MM.1S (cell line): Measurements from ENCODE around the gene SELENON.

Experiments used
- DNase-seq: peaks from one replicate; pipeline ENCODE4 v3.0.0-alpha.2; 2015
- H2AFZ ChIP-seq: fragments of 300-600 bp; sonication (generic); 2 replicates; pipeline ENCODE4 v1.6.0; 2016; ENCODE audit warnings: antibody characterized with exemption, low read length
- H3F3A ChIP-seq: fragments of 300-600 bp; sonication (generic); 2 replicates; pipeline ENCODE4 v1.6.1; 2016; ENCODE audit warnings: mild to moderate bottlenecking, antibody characterized with exemption, low read length, moderate library complexity, mixed read lengths; ENCODE audit not compliant: insufficient read depth
- H3K27ac ChIP-seq: fragments of 300-600 bp; sonication (generic); 2 replicates; pipeline ENCODE4 v1.5.1; 2016; ENCODE audit warnings: mild to moderate bottlenecking, low read length
- H3K27me3 ChIP-seq: fragments of 300-600 bp; sonication (generic); replicated peaks from 2 replicates; pipeline ENCODE4 v1.6.0; 2016; ENCODE audit warnings: low read length; ENCODE audit not compliant: insufficient read depth
- H3K36me3 ChIP-seq: fragments of 300-600 bp; sonication (generic); replicated peaks from 2 replicates; pipeline ENCODE4 v1.6.1; 2016; ENCODE audit warnings: mild to moderate bottlenecking, low read length, mixed read lengths; ENCODE audit not compliant: insufficient read depth
- H3K4me1 ChIP-seq: fragments of 300-600 bp; sonication (generic); 2 replicates; pipeline ENCODE4 v1.6.1; 2016; ENCODE audit warnings: low read length, mixed read lengths
- H3K4me2 ChIP-seq: fragments of 300-600 bp; sonication (generic); 2 replicates; pipeline ENCODE4 v1.6.0; 2016; ENCODE audit warnings: low read depth, low read length
- H3K4me3 ChIP-seq: fragments of 300-600 bp; sonication (generic); 2 replicates; pipeline ENCODE4 v1.5.1; 2016; ENCODE audit warnings: low read length, mixed read lengths
- H3K79me2 ChIP-seq: fragments of 300-600 bp; sonication (generic); 2 replicates; pipeline ENCODE4 v1.6.1; 2016; ENCODE audit warnings: mixed run types, low read length, mixed read lengths
- H3K9ac ChIP-seq: fragments of 300-600 bp; sonication (generic); 2 replicates; pipeline ENCODE4 v1.6.1; 2016; ENCODE audit warnings: low read length, mixed read lengths
- H3K9me2 ChIP-seq: fragments of 300-600 bp; sonication (generic); replicated peaks from 2 replicates; pipeline ENCODE4 v1.6.1; 2016; ENCODE audit warnings: mild to moderate bottlenecking, low read length, mixed read lengths; ENCODE audit not compliant: insufficient read depth
- H3K9me3 ChIP-seq: fragments of 300-600 bp; sonication (generic); replicated peaks from 2 replicates; pipeline ENCODE4 v1.6.1; 2016; ENCODE audit warnings: mild to moderate bottlenecking, low read length, mixed read lengths; ENCODE audit not compliant: insufficient read depth
- H4K20me1 ChIP-seq: fragments of 300-600 bp; sonication (generic); 2 replicates; pipeline ENCODE4 v1.6.1; 2016; ENCODE audit warnings: mild to moderate bottlenecking, low read length, moderate library complexity, mixed read lengths; ENCODE audit not compliant: insufficient read depth
- EZH2 ChIP-seq: fragments of 300-600 bp; sonication (generic); optimal IDR thresholded peaks from 2 replicates; pipeline ENCODE3; 2017; ENCODE audit warnings: low read depth, mild to moderate bottlenecking, antibody characterized with exemption, low read length, mixed read lengths
- EZH2phosphoT487 ChIP-seq: fragments of 300-600 bp; sonication (generic); IDR thresholded peaks from 2 replicates; pipeline ENCODE4 v1.6.1; 2018; ENCODE audit warnings: antibody characterized with exemption, low read length
- TF ChIP-seq, protein P1 (sequence below): fragments of 300-600 bp; sonication (generic); IDR thresholded peaks from 2 replicates; pipeline ENCODE4 v1.5.1; 2016; ENCODE audit warnings: antibody characterized with exemption, low read length, mixed read lengths

The SELENON gene

DNA sequence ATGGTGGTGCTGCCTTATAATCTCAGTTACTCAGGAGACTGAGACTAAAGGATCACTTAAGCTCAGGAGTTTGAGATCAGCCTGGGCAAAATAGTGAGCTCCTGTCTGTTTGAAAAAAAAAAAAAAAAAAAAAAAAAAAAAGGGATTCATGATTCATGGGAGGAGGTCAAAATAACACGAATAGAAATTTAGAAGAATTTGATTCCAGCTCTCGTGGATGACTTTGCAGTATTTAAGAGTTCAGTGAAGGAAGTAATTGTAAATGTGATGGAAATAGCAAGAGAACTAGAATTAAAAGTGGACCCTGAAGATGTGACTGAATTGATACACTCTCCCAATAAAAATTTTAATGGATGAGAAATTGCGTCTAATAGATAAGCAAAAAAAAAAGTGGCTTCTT is 43.5 kb downstream of the SELENON start:
- H3K79me2 ChIP-seq, result no peaks in the 10 kb centered on the region
- no peaks in the 10 kb centered on the region for H3K9me3 ChIP-seq
- TF ChIP-seq EZH2 (no peak), EZH2phosphoT487 (no peak)
- TF ChIP-seq, protein P1, sequence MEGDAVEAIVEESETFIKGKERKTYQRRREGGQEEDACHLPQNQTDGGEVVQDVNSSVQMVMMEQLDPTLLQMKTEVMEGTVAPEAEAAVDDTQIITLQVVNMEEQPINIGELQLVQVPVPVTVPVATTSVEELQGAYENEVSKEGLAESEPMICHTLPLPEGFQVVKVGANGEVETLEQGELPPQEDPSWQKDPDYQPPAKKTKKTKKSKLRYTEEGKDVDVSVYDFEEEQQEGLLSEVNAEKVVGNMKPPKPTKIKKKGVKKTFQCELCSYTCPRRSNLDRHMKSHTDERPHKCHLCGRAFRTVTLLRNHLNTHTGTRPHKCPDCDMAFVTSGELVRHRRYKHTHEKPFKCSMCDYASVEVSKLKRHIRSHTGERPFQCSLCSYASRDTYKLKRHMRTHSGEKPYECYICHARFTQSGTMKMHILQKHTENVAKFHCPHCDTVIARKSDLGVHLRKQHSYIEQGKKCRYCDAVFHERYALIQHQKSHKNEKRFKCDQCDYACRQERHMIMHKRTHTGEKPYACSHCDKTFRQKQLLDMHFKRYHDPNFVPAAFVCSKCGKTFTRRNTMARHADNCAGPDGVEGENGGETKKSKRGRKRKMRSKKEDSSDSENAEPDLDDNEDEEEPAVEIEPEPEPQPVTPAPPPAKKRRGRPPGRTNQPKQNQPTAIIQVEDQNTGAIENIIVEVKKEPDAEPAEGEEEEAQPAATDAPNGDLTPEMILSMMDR, result no peak

DNA sequence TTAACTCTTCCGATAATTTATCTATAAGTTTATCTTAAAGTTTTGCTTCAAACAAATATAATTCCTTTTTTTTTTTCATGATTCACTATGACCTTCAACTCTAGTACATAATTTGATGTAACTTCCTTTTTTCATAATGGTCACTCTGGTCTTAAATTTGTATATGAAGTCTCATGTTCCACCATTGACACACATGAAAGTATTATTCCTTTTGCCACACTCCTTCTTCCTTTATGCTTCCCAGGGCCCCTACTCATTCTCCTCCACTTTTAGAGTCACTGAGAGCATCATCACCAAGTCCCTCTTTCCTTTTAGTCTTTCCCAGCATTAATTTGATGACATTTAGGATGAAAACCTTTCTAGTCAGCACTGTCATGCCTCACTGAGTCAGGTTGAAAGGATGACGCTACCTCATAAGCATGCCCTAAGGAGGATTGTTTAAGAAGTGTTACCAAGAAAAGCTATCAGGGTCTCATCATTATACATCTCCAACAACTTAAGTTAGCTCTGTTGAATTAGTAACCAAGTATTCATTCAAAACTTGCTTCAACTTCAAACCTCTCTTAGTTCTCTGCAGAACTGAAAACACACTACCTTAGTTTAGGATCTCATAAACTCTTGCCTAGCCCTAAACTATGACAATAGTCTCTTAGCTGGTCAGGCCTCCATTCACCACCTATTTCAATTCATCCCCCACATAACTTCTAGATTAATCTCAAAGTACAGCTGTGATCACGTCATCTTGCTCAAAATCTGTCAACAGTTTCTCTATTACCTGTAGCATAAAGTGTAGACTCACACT is 44.7 kb downstream of the SELENON start:
- TF ChIP-seq EZH2, result no peak
- TF ChIP-seq, protein P1, result no peak
- H3K27ac ChIP-seq, result no peak overlapping the region
- H3K9me3 ChIP-seq, result no peaks in the 10 kb centered on the region
- no peak overlapping the region for H2AFZ ChIP-seq
- H3K27me3 ChIP-seq, result no peaks in the 10 kb centered on the region
- no peak overlapping the region for H3K4me3 ChIP-seq
- no peak overlapping the region for H3K9ac ChIP-seq
- no peak for DNase-seq
- no peaks in the 10 kb centered on the region for H3K79me2 ChIP-seq
- no peaks in the 10 kb centered on the region for H3K9me2 ChIP-seq
- H3K36me3 ChIP-seq, result no peaks in the 10 kb centered on the region
- H3K4me2 ChIP-seq, result no peak overlapping the region
- no peaks in the 10 kb centered on the region for H3F3A ChIP-seq
- H3K4me1 ChIP-seq, result no peaks in the 10 kb centered on the region
- no peaks in the 10 kb centered on the region for H4K20me1 ChIP-seq

More for the DNA sequence above, 43.5 kb downstream of the SELENON start:
- no peak overlapping the region for H3K9ac ChIP-seq
- no peaks in the 10 kb centered on the region for H3K27me3 ChIP-seq
- no peaks in the 10 kb centered on the region for H3F3A ChIP-seq
- no peak overlapping the region for H2AFZ ChIP-seq
- no peaks in the 10 kb centered on the region for H4K20me1 ChIP-seq
- no peak overlapping the region for H3K4me3 ChIP-seq
- DNase-seq, result no peak
- no peak overlapping the region for H3K27ac ChIP-seq
- H3K4me2 ChIP-seq, result no peak overlapping the region
- no peaks in the 10 kb centered on the region for H3K36me3 ChIP-seq
- H3K9me2 ChIP-seq, result no peaks in the 10 kb centered on the region
- no peaks in the 10 kb centered on the region for H3K4me1 ChIP-seq

DNA sequence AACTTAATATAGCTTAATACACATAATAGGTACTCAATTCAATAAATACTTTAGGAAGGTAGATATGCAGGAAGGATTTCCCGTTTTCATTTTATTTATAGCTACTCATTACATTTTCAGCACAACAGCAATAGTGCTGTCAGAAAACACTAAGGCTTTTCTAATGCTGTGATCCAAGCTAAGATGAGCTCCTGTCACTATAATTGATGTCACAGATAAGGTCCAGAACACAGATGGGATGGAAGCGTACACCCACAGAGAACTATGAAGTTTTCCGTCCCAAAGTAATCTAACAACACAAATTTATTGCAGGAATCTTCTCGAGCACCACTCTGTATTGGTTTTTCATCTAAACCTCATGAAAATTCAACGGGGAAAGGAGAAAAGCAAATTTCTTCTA is 45.7 kb downstream of the SELENON start:
- Histone ChIP-seq H2AFZ (no peak overlapping the region), H3K79me2 (no peaks in the 10 kb centered on the region), H3K9me3 (no peaks in the 10 kb centered on the region), H3K4me3 (no peak overlapping the region), H3K27me3 (no peaks in the 10 kb centered on the region), H4K20me1 (no peaks in the 10 kb centered on the region), H3K27ac (no peak overlapping the region), H3K9me2 (no peaks in the 10 kb centered on the region), H3K36me3 (no peaks in the 10 kb centered on the region), H3F3A (no peaks in the 10 kb centered on the region), H3K9ac (no peak overlapping the region), H3K4me2 (no peak overlapping the region), H3K4me1 (no peaks in the 10 kb centered on the region)
- DNase-seq, result no peak
- TF ChIP-seq, protein P1, result no peak
- no peak for TF ChIP-seq EZH2
- no peak for TF ChIP-seq EZH2phosphoT487
